ENCODE data around the gene PTGR1.
"Not testable (repeated sequence)": the region's sequence is repeated elsewhere in the genome, so short reads cannot be mapped to it uniquely, and the experiment has no call there.

Gene PTGR1

GRCh38 chr9:111610845-111611244 lies 11.4 kb upstream of the PTGR1 start:
- DNase-seq = no peak

GRCh38 chr9:111610149-111610548 lies 10.7 kb upstream of the PTGR1 start:
- no peak for DNase-seq

- no peak for DNase-seq
These were observed 5.7 kb upstream of the PTGR1 start for GRCh38 chr9:111605041-111605559.

GRCh38 chr9:111604054-111604615 lies 4.7 kb upstream of the PTGR1 start:
- DNase-seq = no peak

- no peak for DNase-seq
These were observed 3.6 kb upstream of the PTGR1 start for GRCh38 chr9:111603041-111603440.

GRCh38 chr9:111601237-111602018 lies 2.0 kb upstream of the PTGR1 start:
- no peak for DNase-seq

GRCh38 chr9:111599955-111600343 lies 502 bp upstream of the PTGR1 start:
- no peak for DNase-seq

- DNase-seq = no peak
These were observed 735 bp downstream of the PTGR1 start for GRCh38 chr9:111598733-111599091.

- DNase-seq = peak; percentile 49
These were observed 1.4 kb downstream of the PTGR1 start for GRCh38 chr9:111597852-111598732.

- no peak for DNase-seq
These were observed 10.6 kb downstream of the PTGR1 start for GRCh38 chr9:111588846-111589245.

- no peak for DNase-seq
These were observed 13.1 kb downstream of the PTGR1 start for GRCh38 chr9:111586378-111586777.

GRCh38 chr9:111582888-111583287 lies 16.6 kb downstream of the PTGR1 start:
- no peak for DNase-seq

GRCh38 chr9:111572950-111573604 lies 26.4 kb downstream of the PTGR1 start:
- DNase-seq = no peak

GRCh38 chr9:111568127-111568526 lies 31.3 kb downstream of the PTGR1 start:
- not testable (repeated sequence) for DNase-seq

GRCh38 chr9:111566234-111566633 lies 33.2 kb downstream of the PTGR1 start:
- no peak for DNase-seq

- DNase-seq = no peak
These were observed 38.2 kb downstream of the PTGR1 start for GRCh38 chr9:111561165-111561719.

- DNase-seq = no peak
These were observed 40.3 kb downstream of the PTGR1 start for GRCh38 chr9:111559000-111559610.

- DNase-seq = not testable (repeated sequence)
These were observed 44.0 kb downstream of the PTGR1 start for GRCh38 chr9:111555425-111555824.

- no peak for DNase-seq
These were observed 50.8 kb downstream of the PTGR1 start for GRCh38 chr9:111548623-111549022.

- DNase-seq = no peak
These were observed 56.8 kb downstream of the PTGR1 start for GRCh38 chr9:111542497-111543254.

GRCh38 chr9:111533099-111533790 lies 66.2 kb downstream of the PTGR1 start:
- DNase-seq = no peak

All from CD4-positive, alpha-beta T cell treated with Interleukin-15 for 1 hour (primary cell).